ENCODE measurements around the gene GTF2F1.

DNA sequence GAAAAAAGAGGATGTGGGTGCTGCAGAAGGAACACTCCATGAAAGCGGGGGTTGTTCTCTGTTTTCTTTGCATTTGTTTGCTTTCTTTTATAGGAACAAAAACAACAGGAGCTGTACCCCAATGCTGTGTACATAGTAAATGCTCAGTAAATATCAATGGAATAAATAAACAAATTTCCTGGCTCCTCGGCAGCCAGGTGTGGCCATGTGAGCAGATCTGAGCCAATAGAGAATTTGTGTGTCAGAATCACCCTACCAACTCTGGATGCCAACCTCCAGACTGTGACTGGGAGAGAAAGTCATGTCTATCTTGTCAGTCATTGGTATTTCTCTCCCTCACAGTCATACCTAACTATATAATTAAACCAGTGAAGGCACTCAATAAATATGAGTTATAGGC, 42.3 kb downstream of the GTF2F1 start:
- TF ChIP-seq, protein P1, sequence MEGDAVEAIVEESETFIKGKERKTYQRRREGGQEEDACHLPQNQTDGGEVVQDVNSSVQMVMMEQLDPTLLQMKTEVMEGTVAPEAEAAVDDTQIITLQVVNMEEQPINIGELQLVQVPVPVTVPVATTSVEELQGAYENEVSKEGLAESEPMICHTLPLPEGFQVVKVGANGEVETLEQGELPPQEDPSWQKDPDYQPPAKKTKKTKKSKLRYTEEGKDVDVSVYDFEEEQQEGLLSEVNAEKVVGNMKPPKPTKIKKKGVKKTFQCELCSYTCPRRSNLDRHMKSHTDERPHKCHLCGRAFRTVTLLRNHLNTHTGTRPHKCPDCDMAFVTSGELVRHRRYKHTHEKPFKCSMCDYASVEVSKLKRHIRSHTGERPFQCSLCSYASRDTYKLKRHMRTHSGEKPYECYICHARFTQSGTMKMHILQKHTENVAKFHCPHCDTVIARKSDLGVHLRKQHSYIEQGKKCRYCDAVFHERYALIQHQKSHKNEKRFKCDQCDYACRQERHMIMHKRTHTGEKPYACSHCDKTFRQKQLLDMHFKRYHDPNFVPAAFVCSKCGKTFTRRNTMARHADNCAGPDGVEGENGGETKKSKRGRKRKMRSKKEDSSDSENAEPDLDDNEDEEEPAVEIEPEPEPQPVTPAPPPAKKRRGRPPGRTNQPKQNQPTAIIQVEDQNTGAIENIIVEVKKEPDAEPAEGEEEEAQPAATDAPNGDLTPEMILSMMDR (IDR thresholded peaks at IDR 0.05): no peak
- TF ChIP-seq POLR2A (IDR thresholded peaks at IDR 0.05): no peak

Data from right lobe of liver (tissue), 4 donors.